ENCODE data around the gene VSTM5.

GRCh38 chr11:93829598-93829997 is 20.8 kb downstream of the VSTM5 start:
- TF ChIP-seq CTCF (IDR thresholded peaks at IDR 0.05) (no peak), POLR2A (IDR thresholded peaks at IDR 0.05) (no peak)
